ENCODE data around the gene CLEC4G.
"Not testable (repeated sequence)": the region's sequence is repeated elsewhere in the genome, so short reads cannot be mapped to it uniquely, and the experiment has no call there.

The CLEC4G gene

DNA sequence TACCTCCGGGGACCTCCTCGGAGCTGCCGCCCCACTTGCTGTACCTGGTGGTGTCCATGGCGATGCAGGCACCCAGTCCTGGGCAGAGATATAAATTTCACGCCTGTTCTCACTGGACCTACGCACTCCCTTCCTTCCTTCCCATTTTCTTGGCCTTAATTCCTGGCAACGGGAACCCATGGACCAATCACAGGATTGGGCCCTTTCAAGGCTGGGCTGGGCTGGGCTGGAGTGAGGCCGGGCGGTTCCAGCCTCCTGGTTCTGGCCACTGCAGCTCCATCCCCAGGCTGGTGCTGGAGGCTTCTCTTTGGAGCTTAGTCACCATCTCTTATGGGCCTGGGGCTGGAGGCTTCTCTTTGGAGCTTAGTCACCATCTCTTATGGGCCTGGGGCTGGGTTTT lies at the start of gene CLEC4G:
CLEC4G (minus strand) TSS at position 66 of the 400 bp plus-strand sequence; CDS start at position 58, 8 bp downstream.
- DNase-seq = no peak

DNA sequence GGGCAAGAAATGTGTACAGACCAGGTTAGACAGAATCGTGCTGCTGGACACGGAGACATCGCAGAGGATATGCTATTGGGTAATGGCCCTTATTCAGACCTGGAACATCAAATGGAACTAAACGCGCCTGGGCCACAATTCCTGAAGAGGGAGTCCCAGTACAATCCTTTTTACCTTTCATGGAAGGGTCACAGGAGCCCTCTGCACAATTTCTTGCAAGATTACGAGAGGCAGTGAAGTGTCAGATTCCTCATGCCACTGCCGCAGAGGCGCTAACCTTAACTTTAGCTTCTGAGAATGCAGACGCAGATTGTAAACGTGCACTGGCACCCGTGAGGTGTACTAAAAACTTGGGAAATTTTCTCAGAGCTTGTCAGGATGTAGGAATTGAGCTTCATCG lies 49.2 kb upstream of the CLEC4G start:
- DNase-seq = no peak

DNA sequence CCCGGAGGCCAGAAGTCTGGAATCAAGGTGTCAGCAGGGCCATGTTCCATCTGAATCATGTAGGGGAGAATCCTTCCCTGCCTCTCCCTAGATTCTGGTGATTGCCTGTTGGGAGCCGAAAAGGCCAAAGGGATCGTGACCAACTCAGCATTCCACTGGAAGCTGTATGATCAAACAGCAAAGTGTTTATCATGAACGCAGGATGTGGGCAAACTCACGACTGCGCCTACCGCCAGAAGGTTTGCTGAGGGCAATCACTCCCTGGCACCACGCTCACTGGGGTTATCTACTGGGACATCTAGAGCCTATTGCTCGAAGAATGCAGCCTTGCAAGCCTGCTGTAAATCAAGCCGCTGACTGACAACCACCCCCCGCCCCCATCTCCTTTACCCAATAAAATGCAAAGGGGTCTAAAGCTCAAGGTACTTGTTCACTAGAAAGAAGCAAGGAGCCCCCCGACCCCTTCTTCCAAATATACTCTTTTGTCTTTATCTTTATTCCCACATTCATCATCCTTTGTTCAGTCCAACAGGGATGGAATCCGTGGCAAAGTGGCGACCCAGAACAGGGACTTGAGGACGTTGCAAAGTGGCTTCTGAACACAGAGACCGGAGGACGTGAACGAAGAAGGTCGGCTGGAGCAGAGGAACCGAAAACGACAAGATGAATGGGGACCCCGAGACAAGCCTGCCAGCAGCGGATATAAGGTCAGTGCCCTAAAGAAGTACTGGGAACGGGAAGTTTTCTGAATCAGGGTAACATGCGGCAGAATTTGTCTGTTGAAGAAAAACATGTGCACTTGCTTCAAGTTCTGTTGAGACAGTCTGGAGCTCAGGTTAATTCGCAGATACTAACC lies 47.9 kb upstream of the CLEC4G start:
- no peak for DNase-seq

DNA sequence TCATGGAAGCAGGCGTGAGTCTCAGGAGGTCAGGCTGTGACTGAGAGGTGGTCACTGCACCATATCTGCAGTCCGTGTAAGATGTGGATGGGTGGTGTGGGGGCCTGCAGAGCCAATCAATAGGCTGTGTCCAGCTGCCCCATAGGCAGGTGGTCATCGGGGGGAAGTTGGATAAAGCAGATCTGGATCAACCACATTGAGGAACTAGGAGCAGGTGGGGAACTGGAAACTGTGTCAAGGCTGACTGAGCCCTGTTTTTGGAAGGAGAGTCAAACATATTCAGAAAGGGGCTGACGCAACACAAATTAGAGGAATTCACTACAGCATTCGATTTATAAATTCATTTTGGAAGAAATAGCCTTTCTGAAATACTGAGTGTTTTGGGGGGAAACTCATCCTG lies 46.2 kb upstream of the CLEC4G start:
- DNase-seq = no peak

- no peak for DNase-seq
Measured at GRCh38 chr19:7775761-7776160, 43.9 kb upstream of the CLEC4G start.

DNA sequence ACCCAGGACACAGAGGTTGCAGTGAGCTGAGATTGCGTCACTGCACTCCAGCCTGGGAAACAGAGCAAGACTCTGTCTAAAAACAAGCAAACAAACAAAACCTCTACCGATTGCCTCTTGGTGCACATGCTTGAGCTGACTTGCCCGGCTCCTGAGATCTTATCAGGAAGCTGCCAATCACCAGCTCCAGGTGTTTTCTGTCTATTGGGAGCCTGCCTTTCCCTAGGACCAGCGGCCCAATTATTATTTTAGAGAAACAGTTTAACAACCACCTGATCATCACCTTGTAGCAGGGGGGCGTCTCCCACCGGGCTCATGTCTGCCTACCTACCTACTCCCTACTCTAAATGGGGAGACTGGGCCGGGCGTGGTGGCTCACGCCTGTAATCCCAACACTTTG lies 41.9 kb upstream of the CLEC4G start:
- no peak for DNase-seq

DNA sequence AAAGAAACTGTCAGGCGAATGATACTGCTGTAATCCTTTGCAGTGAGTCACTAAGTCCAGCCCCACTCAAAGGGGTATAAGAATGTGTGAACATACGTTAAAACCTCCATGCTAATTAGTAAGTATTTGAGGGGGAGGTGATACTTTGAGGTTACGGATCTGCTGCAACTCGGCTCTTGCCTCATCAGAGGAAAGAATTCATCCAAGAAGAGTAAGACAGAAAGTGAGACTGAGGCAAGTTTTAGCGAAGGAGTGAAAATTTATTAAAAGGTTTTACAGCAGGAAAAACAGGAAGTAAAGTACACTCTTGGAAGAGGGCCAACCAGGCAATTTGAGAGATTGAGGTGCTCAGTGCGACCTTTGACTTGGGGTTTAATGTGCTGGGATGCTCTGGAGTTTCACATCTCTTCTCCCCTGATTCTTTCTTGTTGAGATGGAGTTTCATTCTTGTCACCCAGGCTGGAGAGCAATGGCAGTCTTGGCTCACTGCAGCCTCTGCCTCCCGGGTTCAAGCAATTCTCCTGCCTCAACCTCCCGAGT lies 40.9 kb upstream of the CLEC4G start:
- no peak for DNase-seq

DNA sequence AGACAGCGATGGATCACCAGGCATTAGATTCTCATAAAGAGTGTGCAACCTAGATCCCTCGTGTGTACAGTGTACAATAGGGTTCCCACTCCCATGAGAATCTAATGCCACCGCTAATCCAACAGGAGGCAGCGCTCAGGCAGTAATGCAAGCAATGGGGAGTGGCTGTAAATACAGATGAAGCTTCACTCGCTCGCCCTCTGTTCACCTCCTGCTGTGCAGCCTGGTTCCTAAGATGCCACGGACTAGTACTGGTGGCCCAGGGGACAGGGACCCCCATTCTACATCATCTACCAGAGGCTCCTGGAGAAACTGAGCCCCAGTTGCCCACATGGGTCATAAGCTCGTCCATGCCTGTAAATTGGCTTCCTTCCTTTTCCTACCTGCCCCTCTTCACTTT lies 39.2 kb upstream of the CLEC4G start:
- DNase-seq = no peak

DNA sequence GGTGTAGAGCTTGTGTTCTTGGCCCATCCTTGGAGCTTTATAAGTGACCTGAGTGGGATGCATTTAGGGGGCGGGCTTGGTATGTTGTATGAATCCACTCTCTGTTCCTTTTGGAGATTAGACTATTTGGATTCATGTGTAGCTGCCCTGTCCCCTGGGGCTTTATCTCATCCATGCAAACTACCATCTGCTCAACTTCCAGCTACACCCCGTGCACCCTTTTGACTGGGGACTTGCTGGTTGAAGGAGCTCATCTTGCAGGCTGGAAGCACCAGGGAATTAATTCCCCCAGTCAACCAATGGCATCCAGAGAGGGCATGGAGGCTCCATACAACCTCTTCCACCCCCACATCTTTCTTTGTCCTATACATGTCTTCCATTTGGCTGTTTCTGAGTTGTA lies 37.3 kb upstream of the CLEC4G start:
- DNase-seq = no peak

GRCh38 chr19:7767487-7767886 lies 35.6 kb upstream of the CLEC4G start:
- DNase-seq = no peak

GRCh38 chr19:7766535-7766934 lies 34.6 kb upstream of the CLEC4G start:
- no peak for DNase-seq

GRCh38 chr19:7765043-7765442 lies 33.1 kb upstream of the CLEC4G start:
- not testable (repeated sequence) for DNase-seq

DNA sequence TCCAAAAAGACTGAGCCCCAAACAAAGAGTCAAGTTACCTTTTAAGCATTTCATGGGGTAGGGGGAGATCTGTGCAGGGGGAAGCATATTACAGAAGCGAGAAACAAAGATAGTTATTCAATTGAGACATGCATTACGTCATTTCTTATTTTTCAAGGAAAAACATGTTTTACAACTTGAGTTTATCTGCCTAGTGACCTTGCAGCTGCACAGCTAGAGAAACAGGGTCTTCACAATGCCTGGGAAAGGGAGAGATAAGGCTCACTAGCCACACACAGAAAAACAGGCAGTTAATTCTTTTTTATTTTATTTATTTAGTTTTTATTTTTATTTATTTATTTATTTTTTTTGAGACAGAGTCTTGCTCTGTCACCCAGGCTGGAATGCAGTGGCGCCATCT lies 32.2 kb upstream of the CLEC4G start:
- not testable (repeated sequence) for DNase-seq

- no peak for DNase-seq
Measured at GRCh38 chr19:7763696-7764095, 31.8 kb upstream of the CLEC4G start.

- no peak for DNase-seq
Measured at GRCh38 chr19:7762719-7763293, 30.9 kb upstream of the CLEC4G start, which contains the start of gene CLEC4M. Gene CLEC4M, plus strand, starts transcription at chr19:7763243. Its CDS starts 24 bp downstream, at chr19:7763267.

DNA sequence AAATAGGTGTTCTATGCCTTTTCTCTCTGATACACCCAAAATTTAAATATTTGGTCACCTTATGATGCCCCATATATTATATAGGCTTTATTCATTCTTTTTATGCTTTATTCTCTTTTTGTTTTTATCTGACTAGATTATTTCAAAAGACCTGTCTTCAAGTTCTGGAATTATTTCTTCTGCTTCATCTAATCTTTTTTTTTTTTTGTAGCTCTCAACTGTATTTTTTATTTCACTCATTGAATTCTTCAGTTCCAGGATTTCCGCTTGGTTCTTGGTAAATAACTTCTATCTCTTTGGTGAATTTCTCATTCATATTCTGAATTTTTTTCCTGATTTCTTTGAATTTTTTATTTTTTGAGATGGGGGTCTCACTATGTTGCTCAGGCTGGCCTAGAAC lies 27.2 kb upstream of the CLEC4G start:
- DNase-seq = no peak

DNA sequence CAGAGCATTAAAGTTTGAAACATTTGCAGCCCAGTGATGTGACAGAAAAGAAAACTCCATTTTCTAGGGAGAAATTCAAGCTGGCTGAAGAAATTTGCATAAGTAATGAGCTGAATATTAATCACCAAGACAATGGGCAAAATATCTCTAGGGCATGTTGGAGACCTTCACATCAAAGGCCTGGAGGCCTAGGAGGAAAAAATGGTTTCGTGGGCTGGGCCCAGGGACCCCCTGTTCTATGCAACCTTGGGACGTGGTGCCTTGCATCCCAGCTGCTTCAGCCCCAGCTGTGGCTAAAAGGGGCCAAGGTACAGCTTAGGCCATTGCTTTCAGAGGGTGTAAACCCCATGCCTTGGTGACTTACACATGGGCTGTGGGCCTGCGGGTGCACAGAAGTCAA lies 25.4 kb upstream of the CLEC4G start:
- DNase-seq = no peak

- DNase-seq = no peak
Measured at GRCh38 chr19:7756258-7756657, 24.3 kb upstream of the CLEC4G start.

- DNase-seq = no peak
Measured at GRCh38 chr19:7751157-7751783, 19.4 kb upstream of the CLEC4G start.

DNA sequence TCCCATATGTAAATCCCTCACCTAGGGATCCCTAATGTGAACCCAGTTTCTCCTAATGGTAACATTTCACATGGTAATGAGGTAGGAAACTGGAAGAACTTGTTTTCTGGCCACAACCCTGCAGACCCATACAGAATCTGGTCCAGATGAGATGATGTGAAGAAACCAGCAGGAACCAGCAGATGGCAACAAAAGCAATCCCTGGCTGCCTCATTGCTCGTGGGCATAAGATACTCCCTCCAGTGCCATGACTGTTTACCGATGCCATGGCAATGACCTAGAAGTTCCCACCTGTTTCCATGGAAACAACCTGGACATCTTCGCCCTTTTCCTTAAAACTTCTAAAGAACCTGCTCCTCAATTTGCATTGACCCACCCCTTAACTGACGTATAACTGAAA lies 16.8 kb upstream of the CLEC4G start:
- no peak for DNase-seq

GRCh38 chr19:7748171-7748570 lies 16.3 kb upstream of the CLEC4G start:
- DNase-seq = no peak

- no peak for DNase-seq
Measured at GRCh38 chr19:7746903-7747884, 15.3 kb upstream of the CLEC4G start, which contains the start of gene CD209. Gene CD209, minus strand, starts transcription at chr19:7747534. Its CDS starts 23 bp downstream, at chr19:7747511.
